Measurements from ENCODE around the gene HNMT. TPM values are rescaled to one million over a fixed set of nuclear protein-coding genes. Genes with fewer than 3 reads are reported as not detected.
"Not testable (repeated sequence)": the region's sequence is repeated elsewhere in the genome, so short reads cannot be mapped to it uniquely, and the experiment has no call there.

Gene HNMT
- total RNA-seq, 2 donors from 2014 or later: 43.9 to 83.2 TPM

- no peaks in the 10 kb centered on the region for H3K36me3 ChIP-seq
- intact Hi-C loops (cut with DNase I): no loop called here
- TF ChIP-seq, protein P1, sequence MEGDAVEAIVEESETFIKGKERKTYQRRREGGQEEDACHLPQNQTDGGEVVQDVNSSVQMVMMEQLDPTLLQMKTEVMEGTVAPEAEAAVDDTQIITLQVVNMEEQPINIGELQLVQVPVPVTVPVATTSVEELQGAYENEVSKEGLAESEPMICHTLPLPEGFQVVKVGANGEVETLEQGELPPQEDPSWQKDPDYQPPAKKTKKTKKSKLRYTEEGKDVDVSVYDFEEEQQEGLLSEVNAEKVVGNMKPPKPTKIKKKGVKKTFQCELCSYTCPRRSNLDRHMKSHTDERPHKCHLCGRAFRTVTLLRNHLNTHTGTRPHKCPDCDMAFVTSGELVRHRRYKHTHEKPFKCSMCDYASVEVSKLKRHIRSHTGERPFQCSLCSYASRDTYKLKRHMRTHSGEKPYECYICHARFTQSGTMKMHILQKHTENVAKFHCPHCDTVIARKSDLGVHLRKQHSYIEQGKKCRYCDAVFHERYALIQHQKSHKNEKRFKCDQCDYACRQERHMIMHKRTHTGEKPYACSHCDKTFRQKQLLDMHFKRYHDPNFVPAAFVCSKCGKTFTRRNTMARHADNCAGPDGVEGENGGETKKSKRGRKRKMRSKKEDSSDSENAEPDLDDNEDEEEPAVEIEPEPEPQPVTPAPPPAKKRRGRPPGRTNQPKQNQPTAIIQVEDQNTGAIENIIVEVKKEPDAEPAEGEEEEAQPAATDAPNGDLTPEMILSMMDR (IDR thresholded peaks at IDR 0.05): no peak
- TF ChIP-seq POLR2AphosphoS5 (IDR thresholded peaks at IDR 0.05) (no peak), POLR2A (IDR thresholded peaks at IDR 0.05) (no peak)
- no peaks in the 10 kb centered on the region for H3K27me3 ChIP-seq (replicated peaks; ENCODE audit: insufficient read depth)
- no peaks in the 10 kb centered on the region for H3K9me3 ChIP-seq
- DNase-seq (ENCODE audit: low spot score): no peak
- H3K27ac ChIP-seq: no peak overlapping the region
- no peak overlapping the region for H3K4me3 ChIP-seq
- WGBS: 9% methylated on average over 1 of the region's 1 CpG
- H3K4me1 ChIP-seq (replicated peaks): no peaks in the 10 kb centered on the region
These were observed 5.1 kb downstream of the HNMT start for GRCh38 chr2:137969418-137969765.

GRCh38 chr2:137969876-137970275 lies 5.6 kb downstream of the HNMT start:
- WGBS: 100% methylated on average over 1 of the region's 1 CpG
- no peaks in the 10 kb centered on the region for H3K4me1 ChIP-seq (replicated peaks)
- no peak overlapping the region for H3K27ac ChIP-seq
- H3K9me3 ChIP-seq: no peaks in the 10 kb centered on the region
- intact Hi-C loops (cut with DNase I): no loop called here
- H3K36me3 ChIP-seq: no peaks in the 10 kb centered on the region
- no peaks in the 10 kb centered on the region for H3K27me3 ChIP-seq (replicated peaks; ENCODE audit: insufficient read depth)
- no peak for DNase-seq (ENCODE audit: low spot score)
- no peak overlapping the region for H3K4me3 ChIP-seq
- TF ChIP-seq POLR2A (IDR thresholded peaks at IDR 0.05) (no peak), POLR2AphosphoS5 (IDR thresholded peaks at IDR 0.05) (no peak)
- TF ChIP-seq, protein P1 (IDR thresholded peaks at IDR 0.05): no peak

DNA sequence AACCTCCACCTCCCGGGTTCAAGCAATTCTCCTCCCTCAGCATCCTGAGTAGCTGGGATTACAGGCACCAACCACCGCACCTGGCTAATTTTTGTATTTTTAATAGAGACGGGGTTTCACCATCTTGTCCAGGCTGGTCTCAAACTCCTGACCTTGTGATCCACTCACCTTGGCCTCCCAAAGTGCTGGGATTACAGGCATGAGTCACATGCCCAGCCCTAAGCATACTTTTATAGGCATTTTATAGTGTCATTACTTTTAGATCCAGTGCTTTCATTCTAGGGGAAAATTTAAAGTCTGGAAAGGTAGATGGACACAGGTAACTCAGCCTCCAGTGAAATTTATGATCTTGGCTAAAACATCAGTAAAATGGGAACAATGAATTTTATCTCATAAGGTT lies 7.0 kb downstream of the HNMT start:
- H3K36me3 ChIP-seq; DNase-seq (ENCODE audit: low spot score); H3K27ac ChIP-seq; H3K27me3 ChIP-seq (replicated peaks; ENCODE audit: insufficient read depth); intact Hi-C loops (cut with DNase I); H3K9me3 ChIP-seq; H3K4me3 ChIP-seq; H3K4me1 ChIP-seq (replicated peaks): not testable (repeated sequence)
- WGBS: 94% methylated on average over 3 of the region's 3 CpGs

GRCh38 chr2:137973280-137973679 lies 9.0 kb downstream of the HNMT start:
- intact Hi-C loops (cut with DNase I): no loop called here
- Histone ChIP-seq H3K9me3 (no peaks in the 10 kb centered on the region), H3K4me1 (replicated peaks) (peaks cover 5% of the 10 kb centered on the region), H3K4me3 (no peak overlapping the region), H3K27ac (no peak overlapping the region), H3K36me3 (no peaks in the 10 kb centered on the region), H3K27me3 (replicated peaks; ENCODE audit: insufficient read depth) (no peaks in the 10 kb centered on the region)
- TF ChIP-seq POLR2A (IDR thresholded peaks at IDR 0.05) (no peak), POLR2AphosphoS5 (IDR thresholded peaks at IDR 0.05) (no peak)
- TF ChIP-seq, protein P1 (IDR thresholded peaks at IDR 0.05): no peak
- no peak for DNase-seq (ENCODE audit: low spot score)

DNA sequence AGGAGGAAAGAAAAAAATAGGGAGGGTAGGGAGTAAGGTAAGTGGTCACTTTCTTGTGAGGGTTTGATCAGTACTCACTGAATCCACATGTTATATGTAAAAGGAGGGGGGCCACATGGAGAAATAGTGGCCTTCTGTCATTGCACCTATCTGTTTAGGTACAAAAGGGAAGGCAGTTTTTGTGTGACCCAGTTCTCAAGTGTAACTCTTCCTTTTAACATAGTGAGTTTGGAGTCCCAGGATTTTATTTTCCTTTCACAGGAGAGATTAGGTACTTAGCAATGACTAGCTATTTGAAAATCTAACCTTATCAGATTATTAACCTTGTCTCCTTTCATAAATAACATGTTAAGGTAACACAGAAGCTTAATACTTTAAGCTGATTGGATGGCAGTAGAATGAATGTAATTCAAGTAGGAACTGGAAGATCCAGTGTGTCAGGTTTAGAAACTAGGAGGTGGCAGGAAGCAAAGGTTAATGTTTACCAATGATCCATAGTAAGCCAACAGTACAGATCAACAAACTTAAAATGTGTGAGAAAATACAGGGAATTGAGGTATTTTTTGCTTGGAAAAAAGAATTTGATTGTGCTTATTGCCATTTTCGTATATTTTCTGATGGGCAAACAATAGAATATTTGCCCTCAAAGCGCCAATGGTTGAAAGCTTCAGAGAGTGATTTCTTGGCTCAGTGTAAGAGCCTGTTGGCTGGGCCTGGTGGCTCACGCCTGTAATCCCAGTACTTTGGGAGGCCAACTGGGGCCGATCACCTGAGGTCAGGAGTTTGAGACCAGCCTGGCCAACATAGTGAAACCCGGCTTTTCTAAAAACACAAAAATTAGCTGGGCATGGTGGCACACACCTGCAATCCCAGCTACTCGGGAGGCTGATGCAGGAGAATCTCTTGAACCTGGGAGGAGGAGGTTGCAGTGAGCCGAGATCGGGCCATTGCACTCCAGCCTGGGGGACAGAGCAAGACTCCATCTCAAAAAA lies 11.3 kb downstream of the HNMT start:
- peak; percentile 73 for DNase-seq (ENCODE audit: low spot score)
- Histone ChIP-seq H3K4me1 (replicated peaks) (peaks cover 5% of the 10 kb centered on the region), H3K36me3 (no peaks in the 10 kb centered on the region), H3K9me3 (no peaks in the 10 kb centered on the region), H3K27me3 (replicated peaks; ENCODE audit: insufficient read depth) (no peaks in the 10 kb centered on the region), H3K27ac (peak overlapping the region; percentile 74 to 86), H3K4me3 (no peak overlapping the region)
- 61% methylated on average over 8 of the region's 8 CpGs for WGBS
- intact Hi-C loops (cut with DNase I): no loop called here
- TF ChIP-seq POLR2A (IDR thresholded peaks at IDR 0.05) (no peak), POLR2AphosphoS5 (IDR thresholded peaks at IDR 0.05) (peak; percentile 94)

- DNase-seq (ENCODE audit: low spot score): no peak
- Histone ChIP-seq H3K4me1 (replicated peaks) (peaks cover 5% of the 10 kb centered on the region), H3K9me3 (no peaks in the 10 kb centered on the region), H3K27me3 (replicated peaks; ENCODE audit: insufficient read depth) (no peaks in the 10 kb centered on the region), H3K36me3 (no peaks in the 10 kb centered on the region), H3K27ac (peak overlapping the region; percentile 74 to 86), H3K4me3 (no peak overlapping the region)
- TF ChIP-seq, protein P1 (IDR thresholded peaks at IDR 0.05): no peak
- TF ChIP-seq POLR2A (IDR thresholded peaks at IDR 0.05) (no peak), POLR2AphosphoS5 (IDR thresholded peaks at IDR 0.05) (no peak)
- intact Hi-C loops (cut with DNase I): no loop called here
- WGBS: 86% methylated on average over 3 of the region's 3 CpGs
These were observed 12.0 kb downstream of the HNMT start for GRCh38 chr2:137976274-137976673.

Data from prostate gland (tissue), 2 donors.